ENCODE results near the gene HOXA3. TPM values are rescaled to one million over a fixed set of nuclear protein-coding genes. Genes with fewer than 3 reads are reported as not detected.

The HOXA3 gene
- total and polyA plus RNA-seq, 2 of the 8 experiments (the other 6 are each of a cell fraction or from before 2014, with no cell fraction given), result not detected

GRCh38 chr7:27078616-27079233 lies 73.7 kb downstream of the HOXA3 start:
- no peak overlapping the region for H3K4ac ChIP-seq (replicated peaks; ENCODE audit: insufficient read length, low read depth, low read length)
- no peak overlapping the region for H4K8ac ChIP-seq (ENCODE audit: extremely low read depth, insufficient read depth, low read length)
- no peaks in the 10 kb centered on the region for H3K9me3 ChIP-seq (ENCODE audit: insufficient read depth in 2 of 2, low read depth in 1 of 2, low read length in 1 of 2)
- H2BK5ac ChIP-seq (ENCODE audit: low read depth, low read length), result no peak overlapping the region
- POLR2A ChIA-PET (ENCODE audit: partially characterized antibody), result no interaction called here
- 86% methylated on average over 5 of the region's 5 CpGs; no CpG with 5 or more reads in 1 of the 2 experiments for WGBS, 2 experiments (ENCODE audit: extremely low coverage in 1 of 2, insufficient coverage in 1 of 2, insufficient read length in 1 of 2, insufficient replicate concordance in 2 of 2, low coverage in 1 of 2, low lambda C conversion rate in 2 of 2, missing lambda C conversion rate in 1 of 2)
- no peak for DNase-seq (ENCODE audit: low read depth in 1 of 2, low spot score in 2 of 2)
- FAIRE-seq, result no peak
- no peak overlapping the region for H4K91ac ChIP-seq (replicated peaks; ENCODE audit: insufficient read length, low read length)
- H4K5ac ChIP-seq (ENCODE audit: insufficient read length, low read depth, low read length), result no peak overlapping the region
- H3K9ac ChIP-seq (replicated peaks in 1 of 4; ENCODE audit: extremely low read depth in 1 of 4, low read depth in 3 of 4, low read length in 3 of 4), result no peak overlapping the region
- H3K4me1 ChIP-seq (replicated peaks in 1 of 4; ENCODE audit: control insufficient read depth in 3 of 4, insufficient read depth in 4 of 4, low read length in 3 of 4), result peaks cover 0 to 3% (median 0%) of the 10 kb centered on the region in 4 experiments; a peak in 1 of 7 replicates
- H3K4me3 ChIP-seq (ENCODE audit: extremely low read depth in 1 of 4, insufficient read depth in 2 of 4, low read depth in 3 of 4, low read length in 4 of 4), result no peak overlapping the region
- H3K4me2 ChIP-seq (ENCODE audit: insufficient read depth in 1 of 2, low read depth in 2 of 2, low read length in 2 of 2), result no peak overlapping the region
- no peaks in the 10 kb centered on the region for H3K79me2 ChIP-seq (ENCODE audit: control insufficient read depth in 1 of 2, insufficient read depth in 2 of 2, low read length in 2 of 2)
- no peaks in the 10 kb centered on the region for H3K27me3 ChIP-seq (replicated peaks in 1 of 4; ENCODE audit: control insufficient read depth in 3 of 4, extremely low read depth in 1 of 4, insufficient read depth in 3 of 4, low read length in 3 of 4)
- no peaks in the 10 kb centered on the region; the same call in 1 of the 2 replicates for H3K23me2 ChIP-seq (ENCODE audit: low read depth, low read length)
- no peaks in the 10 kb centered on the region for H4K20me1 ChIP-seq (replicated peaks in 1 of 2; ENCODE audit: control insufficient read depth in 1 of 2, insufficient read depth in 2 of 2, low read length in 2 of 2)
- H3K14ac ChIP-seq (ENCODE audit: insufficient read length), result no peak overlapping the region
- H3K79me1 ChIP-seq (ENCODE audit: low read depth, low read length), result no peaks in the 10 kb centered on the region
- CTCF ChIA-PET (ENCODE audit: partially characterized antibody), result no interaction called here
- H2BK20ac ChIP-seq (ENCODE audit: low read length), result no peak overlapping the region
- H3K18ac ChIP-seq (ENCODE audit: extremely low read depth, low read length), result no peak overlapping the region
- no peaks in the 10 kb centered on the region for H3K36me3 ChIP-seq (ENCODE audit: control insufficient read depth in 2 of 4, insufficient read depth in 4 of 4, low read length in 3 of 4)
- H2AK5ac ChIP-seq (ENCODE audit: low read depth, low read length), result no peak overlapping the region
- no peak overlapping the region for H2BK12ac ChIP-seq (ENCODE audit: low read depth, low read length)
- no peak overlapping the region for H3K56ac ChIP-seq (replicated peaks; ENCODE audit: insufficient read length, low read depth, low read length)
- no peak overlapping the region for H3K23ac ChIP-seq (ENCODE audit: insufficient read length)
- H2BK120ac ChIP-seq (replicated peaks; ENCODE audit: low read depth, low read length), result no peak overlapping the region
- no peak overlapping the region for H3K27ac ChIP-seq (ENCODE audit: low read depth, low read length)
- H2AFZ ChIP-seq (ENCODE audit: low read length), result no peak overlapping the region
- no peak overlapping the region for H2BK15ac ChIP-seq (ENCODE audit: low read length)
- TF ChIP-seq EP300 (IDR thresholded peaks at IDR 0.05; ENCODE audit: borderline replicate concordance in 1 of 2, low read depth in 2 of 2, low read length in 2 of 2) (no peak), TAF7 (optimal IDR thresholded peaks at IDR 0.05; ENCODE audit: borderline replicate concordance, low read depth, low read length) (no peak)
